ENCODE results near the gene SLC8A1.
"Not testable (repeated sequence)": the region's sequence is repeated elsewhere in the genome, so short reads cannot be mapped to it uniquely, and the experiment has no call there.

SLC8A1 gene

GRCh38 chr2:40109381-40109780 lies 342.5 kb downstream of the SLC8A1 start:
- no peak for DNase-seq (ENCODE audit: low read depth in 2 of 2)

- DNase-seq (ENCODE audit: low read depth in 2 of 2): no peak
Observed at GRCh38 chr2:40108851-40109250, 343.0 kb downstream of the SLC8A1 start.

- DNase-seq (ENCODE audit: low read depth in 2 of 2): no peak
Observed at GRCh38 chr2:40106061-40106460, 345.8 kb downstream of the SLC8A1 start.

- no peak for DNase-seq (ENCODE audit: low read depth in 2 of 2)
Observed at GRCh38 chr2:40105593-40105992, 346.3 kb downstream of the SLC8A1 start.

GRCh38 chr2:40103590-40103989 lies 348.3 kb downstream of the SLC8A1 start:
- DNase-seq (ENCODE audit: low read depth in 2 of 2): no peak

- DNase-seq (ENCODE audit: low read depth in 2 of 2): no peak
Observed at GRCh38 chr2:40103163-40103562, 348.7 kb downstream of the SLC8A1 start.

GRCh38 chr2:40102447-40102846 lies 349.4 kb downstream of the SLC8A1 start:
- no peak for DNase-seq (ENCODE audit: low read depth in 2 of 2)

GRCh38 chr2:40101131-40101575 lies 350.7 kb downstream of the SLC8A1 start:
- no peak for DNase-seq (ENCODE audit: low read depth in 2 of 2)

GRCh38 chr2:40100676-40101075 lies 351.2 kb downstream of the SLC8A1 start:
- no peak for DNase-seq (ENCODE audit: low read depth in 2 of 2)

- DNase-seq (ENCODE audit: low read depth in 2 of 2): no peak
Observed at GRCh38 chr2:40098786-40099470, 353.0 kb downstream of the SLC8A1 start.

- no peak for DNase-seq (ENCODE audit: low read depth in 2 of 2)
Observed at GRCh38 chr2:40097691-40098385, 354.1 kb downstream of the SLC8A1 start.

GRCh38 chr2:40096360-40096759 lies 355.5 kb downstream of the SLC8A1 start:
- no peak for DNase-seq (ENCODE audit: low read depth in 2 of 2)

GRCh38 chr2:40095000-40095399 lies 356.9 kb downstream of the SLC8A1 start:
- no peak for DNase-seq (ENCODE audit: low read depth in 2 of 2)

- DNase-seq (ENCODE audit: low read depth in 2 of 2): no peak
Observed at GRCh38 chr2:40094451-40094850, 357.4 kb downstream of the SLC8A1 start.

GRCh38 chr2:40093021-40093675 lies 358.7 kb downstream of the SLC8A1 start:
- DNase-seq (ENCODE audit: low read depth in 2 of 2): no peak

- no peak for DNase-seq (ENCODE audit: low read depth in 2 of 2)
Observed at GRCh38 chr2:40090044-40090443, 361.8 kb downstream of the SLC8A1 start.

- DNase-seq (ENCODE audit: low read depth in 2 of 2): no peak
Observed at GRCh38 chr2:40087927-40088326, 364.0 kb downstream of the SLC8A1 start.

- DNase-seq (ENCODE audit: low read depth in 2 of 2): no peak
Observed at GRCh38 chr2:40087434-40087833, 364.5 kb downstream of the SLC8A1 start.

- DNase-seq (ENCODE audit: low read depth in 2 of 2): no peak
Observed at GRCh38 chr2:40085786-40086185, 366.1 kb downstream of the SLC8A1 start.

- not testable (repeated sequence) for DNase-seq (ENCODE audit: low read depth in 2 of 2)
Observed at GRCh38 chr2:40073336-40073735, 378.6 kb downstream of the SLC8A1 start.

GRCh38 chr2:40072442-40073232 lies 379.3 kb downstream of the SLC8A1 start:
- DNase-seq (ENCODE audit: low read depth in 2 of 2): no peak

GRCh38 chr2:40062381-40062780 lies 389.5 kb downstream of the SLC8A1 start:
- DNase-seq (ENCODE audit: low read depth in 2 of 2): no peak
